Tibial nerve (tissue), 4 donors: Measurements from ENCODE around the gene FBXL19.

Source experiments
- EP300 ChIP-seq, 2 donors: sonication (generic); formaldehyde crosslinking; IDR thresholded peaks; one replicate each; pipeline ENCODE4 v1.6.1; 2017; ENCODE audit warnings: antibody characterized with exemption in 2 of 2, mild to moderate bottlenecking in 1 of 2
- POLR2A ChIP-seq, 2 donors: fragments of 450-650 bp; IDR thresholded peaks; one replicate each; pipeline ENCODE4 v1.6.1; 2017; ENCODE audit warnings: antibody characterized with exemption in 2 of 2, mild to moderate bottlenecking in 2 of 2, moderate library complexity in 2 of 2
- TF ChIP-seq, protein P1 (sequence below), 5 experiments: fragments of 200-600 bp in 3 of 5; fragments of 450-650 bp in 2 of 5; sonication (generic) in 3 of 5; IDR thresholded peaks; one replicate each; pipeline ENCODE4 v1.5.1; 2016 to 2019; ENCODE audit warnings: antibody characterized with exemption in 5 of 5, mild to moderate bottlenecking in 3 of 5, moderate library complexity in 2 of 5

DNA sequence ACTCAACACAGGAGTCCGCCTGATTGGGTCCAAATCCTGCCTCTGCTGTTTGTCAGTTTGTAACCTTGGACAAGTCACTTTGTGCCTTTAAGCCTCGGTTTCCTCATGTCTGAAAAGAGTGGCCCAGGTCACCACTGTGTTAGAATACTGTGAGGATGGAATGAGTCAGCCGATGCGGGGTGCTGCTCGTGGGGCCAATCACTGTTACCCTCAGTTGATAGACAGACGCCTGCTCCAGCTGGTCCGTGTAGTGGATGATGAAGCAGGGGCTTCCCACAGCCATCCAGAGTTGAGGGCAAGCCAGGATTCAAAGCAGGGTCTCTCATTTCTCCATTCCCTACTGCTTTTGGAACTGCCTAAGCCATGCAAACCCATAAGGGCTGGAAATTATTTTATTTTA is 5.8 kb downstream of the FBXL19 start:
- TF ChIP-seq, protein P1, sequence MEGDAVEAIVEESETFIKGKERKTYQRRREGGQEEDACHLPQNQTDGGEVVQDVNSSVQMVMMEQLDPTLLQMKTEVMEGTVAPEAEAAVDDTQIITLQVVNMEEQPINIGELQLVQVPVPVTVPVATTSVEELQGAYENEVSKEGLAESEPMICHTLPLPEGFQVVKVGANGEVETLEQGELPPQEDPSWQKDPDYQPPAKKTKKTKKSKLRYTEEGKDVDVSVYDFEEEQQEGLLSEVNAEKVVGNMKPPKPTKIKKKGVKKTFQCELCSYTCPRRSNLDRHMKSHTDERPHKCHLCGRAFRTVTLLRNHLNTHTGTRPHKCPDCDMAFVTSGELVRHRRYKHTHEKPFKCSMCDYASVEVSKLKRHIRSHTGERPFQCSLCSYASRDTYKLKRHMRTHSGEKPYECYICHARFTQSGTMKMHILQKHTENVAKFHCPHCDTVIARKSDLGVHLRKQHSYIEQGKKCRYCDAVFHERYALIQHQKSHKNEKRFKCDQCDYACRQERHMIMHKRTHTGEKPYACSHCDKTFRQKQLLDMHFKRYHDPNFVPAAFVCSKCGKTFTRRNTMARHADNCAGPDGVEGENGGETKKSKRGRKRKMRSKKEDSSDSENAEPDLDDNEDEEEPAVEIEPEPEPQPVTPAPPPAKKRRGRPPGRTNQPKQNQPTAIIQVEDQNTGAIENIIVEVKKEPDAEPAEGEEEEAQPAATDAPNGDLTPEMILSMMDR (IDR thresholded peaks at IDR 0.05): no peak
- TF ChIP-seq POLR2A (IDR thresholded peaks at IDR 0.05): no peak
- no peak for TF ChIP-seq EP300 (IDR thresholded peaks at IDR 0.05)
